Islet of Langerhans (tissue), 1 donor: ENCODE measurements around the gene GPM6B.
"Not testable (repeated sequence)": the region's sequence is repeated elsewhere in the genome, so short reads cannot be mapped to it uniquely, and the experiment has no call there.

Source experiments
- FAIRE-seq: peaks from one replicate; lab custom pipeline; 2011; peaks lifted over from hg19 to GRCh38; lab: Jason Lieb, UNC

The GPM6B gene

GRCh38 chrX:13764281-13764680 is 52.6 kb downstream of the GPM6B start:
- FAIRE-seq, result no peak

GRCh38 chrX:13763489-13763888 is 53.4 kb downstream of the GPM6B start:
- FAIRE-seq, result no peak

- peak; percentile 96 for FAIRE-seq
These were observed 55.1 kb downstream of the GPM6B start for GRCh38 chrX:13761606-13762414.

GRCh38 chrX:13760426-13760825 is 56.5 kb downstream of the GPM6B start:
- FAIRE-seq, result no peak

- no peak for FAIRE-seq
These were observed 57.7 kb downstream of the GPM6B start for GRCh38 chrX:13759152-13759718.

GRCh38 chrX:13756381-13756780 is 60.5 kb downstream of the GPM6B start:
- peak; percentile 56 for FAIRE-seq

- FAIRE-seq, result no peak
These were observed 61.6 kb downstream of the GPM6B start for GRCh38 chrX:13755254-13755653.

GRCh38 chrX:13754765-13755164 is 62.1 kb downstream of the GPM6B start:
- no peak for FAIRE-seq

- no peak for FAIRE-seq
These were observed 64.2 kb downstream of the GPM6B start for GRCh38 chrX:13752646-13753045.

GRCh38 chrX:13752141-13752540 is 64.8 kb downstream of the GPM6B start:
- FAIRE-seq, result peak; percentile 80

- no peak for FAIRE-seq
These were observed 66.1 kb downstream of the GPM6B start for GRCh38 chrX:13750812-13751211.

- peak; percentile 65 for FAIRE-seq
These were observed 66.7 kb downstream of the GPM6B start for GRCh38 chrX:13750204-13750603.

GRCh38 chrX:13748486-13748885 is 68.4 kb downstream of the GPM6B start:
- FAIRE-seq, result no peak

GRCh38 chrX:13747836-13748235 is 69.1 kb downstream of the GPM6B start:
- peak; percentile 55 for FAIRE-seq

- no peak for FAIRE-seq
These were observed 74.3 kb downstream of the GPM6B start for GRCh38 chrX:13742397-13743176.

- FAIRE-seq, result no peak
These were observed 75.2 kb downstream of the GPM6B start for GRCh38 chrX:13741695-13742094.

- FAIRE-seq, result peak; percentile 56
These were observed 82.4 kb downstream of the GPM6B start, which contains the start of the genes OFD1 and TRAPPC2 for GRCh38 chrX:13734278-13735172. TSS of gene OFD1 (plus strand) at chrX:13734748. CDS start at chrX:13735072, 324 bp downstream. TSS of gene TRAPPC2 (minus strand) at chrX:13734620. CDS start at chrX:13719963, 14,657 bp downstream.

- no peak for FAIRE-seq
These were observed 83.4 kb downstream of the GPM6B start for GRCh38 chrX:13733506-13733905.

GRCh38 chrX:13732246-13733067 is 84.4 kb downstream of the GPM6B start:
- no peak for FAIRE-seq

GRCh38 chrX:13730523-13730922 is 86.4 kb downstream of the GPM6B start:
- FAIRE-seq, result not testable (repeated sequence)

GRCh38 chrX:13726583-13726982 is 90.3 kb downstream of the GPM6B start:
- not testable (repeated sequence) for FAIRE-seq
